SK-N-SH (cell line): ENCODE measurements around the gene SNPH. TPM values are rescaled to one million over a fixed set of nuclear protein-coding genes. Genes with fewer than 3 reads are reported as not detected.

Experiments
- CTCF ChIA-PET: fragments of 300-600, 350-600 bp; formaldehyde crosslinking; extraction: SDS; loops from one replicate; lab custom pipeline; 2021; lab: Yijun Ruan, JAX
- POLR2A ChIA-PET: fragments of 350-600 bp; sonication (Branson Sonifier 250); formaldehyde crosslinking; extraction: SDS; loops from one replicate; lab custom pipeline; 2020; ENCODE audit warnings: antibody characterized with exemption, inconsistent platforms; lab: Yijun Ruan, JAX
- DNase-seq: peaks from one replicate; pipeline ENCODE4 v3.0.0; 2012
- H2AFZ ChIP-seq: fragments of 200-600 bp; sonication (generic); 2 replicates; pipeline ENCODE4 v1.8.1; 2016; ENCODE audit warnings: antibody characterized with exemption, mild to moderate bottlenecking, low read depth
- H3F3A ChIP-seq: fragments of 200-600 bp; sonication (generic); replicated peaks from 2 replicates; pipeline ENCODE3; 2016; ENCODE audit warnings: antibody characterized with exemption, mild to moderate bottlenecking; ENCODE audit not compliant: insufficient read depth
- H3K27ac ChIP-seq, 2 experiments: fragments of 200-500 bp in 1 of 2; fragments of 200-600 bp in 1 of 2; sonication (Bioruptor generic) in 1 of 2; sonication (generic), shearing (Covaris generic) in 1 of 2; 2 replicates each; pipeline versions ENCODE4 v1.5.1 to v1.6.1; 2014 to 2016; ENCODE audit warnings: low read depth in 2 of 2, inconsistent platforms in 1 of 2, low read length in 1 of 2, mild to moderate bottlenecking in 1 of 2, mixed read lengths in 1 of 2
- H3K27me3 ChIP-seq: fragments of 200-600 bp; sonication (generic), shearing (Covaris generic); 2 replicates; pipeline ENCODE4 v1.6.1; 2016; ENCODE audit warnings: mixed run types; ENCODE audit not compliant: insufficient read depth
- H3K36me3 ChIP-seq, 2 experiments: fragments of 200-500 bp in 1 of 2; fragments of 200-600 bp in 1 of 2; sonication (Bioruptor generic) in 1 of 2; sonication (generic) in 1 of 2; replicated peaks in 1 of 2; 2 replicates each; pipeline versions ENCODE3 to v1.5.1; 2014 to 2016; ENCODE audit warnings: low read length in 1 of 2, mild to moderate bottlenecking in 1 of 2; ENCODE audit not compliant: insufficient read depth in 2 of 2, control insufficient read depth in 1 of 2
- H3K4me1 ChIP-seq, 2 experiments: fragments of 200-500 bp in 1 of 2; fragments of 200-600 bp in 1 of 2; sonication (Bioruptor generic) in 1 of 2; sonication (generic), shearing (Covaris generic) in 1 of 2; 2 replicates each; pipeline versions ENCODE4 v1.5.1 to v1.6.1; 2014 to 2016; ENCODE audit warnings: low read depth in 1 of 2, low read length in 1 of 2, mixed run types in 1 of 2; ENCODE audit not compliant: insufficient read depth in 2 of 2, control insufficient read depth in 1 of 2
- H3K4me2 ChIP-seq: fragments of 200-600 bp; sonication (generic), shearing (Covaris generic); 2 replicates; pipeline ENCODE4 v1.6.1; 2017; ENCODE audit warnings: mixed run types
- H3K4me3 ChIP-seq, 2 experiments: fragments of 200-500 bp in 1 of 2; fragments of 200-600 bp in 1 of 2; sonication (Bioruptor generic) in 1 of 2; sonication (generic), shearing (Covaris generic) in 1 of 2; 2 replicates each; pipeline versions ENCODE4 v1.5.1 to v1.8.1; 2014 to 2016; ENCODE audit warnings: low read depth in 2 of 2, inconsistent platforms in 1 of 2, low read length in 1 of 2, mild to moderate bottlenecking in 1 of 2, mixed read lengths in 1 of 2, moderate library complexity in 1 of 2
- H3K79me2 ChIP-seq: fragments of 200-600 bp; sonication (generic); 2 replicates; pipeline ENCODE4 v1.8.1; 2017; ENCODE audit warnings: mild to moderate bottlenecking; ENCODE audit not compliant: insufficient read depth
- H3K9ac ChIP-seq: fragments of 200-600 bp; sonication (generic); 2 replicates; pipeline ENCODE4 v1.6.1; 2017; ENCODE audit warnings: mixed run types
- H3K9me2 ChIP-seq: fragments of 200-600 bp; sonication (generic); 2 replicates; pipeline ENCODE4 v1.6.1; 2017; ENCODE audit warnings: mixed run types
- H3K9me3 ChIP-seq: fragments of 200-600 bp; sonication (generic); 2 replicates; pipeline ENCODE4 v1.6.1; 2017; ENCODE audit warnings: mixed run types, mild to moderate bottlenecking, moderate library complexity
- H4K20me1 ChIP-seq: fragments of 200-600 bp; sonication (generic); 2 replicates; pipeline ENCODE4 v1.6.1; 2017; ENCODE audit warnings: mild to moderate bottlenecking, mixed run types; ENCODE audit not compliant: insufficient read depth
- CHD2 ChIP-seq: fragments of 150-350 bp; IDR thresholded peaks from 2 replicates; pipeline ENCODE4 v1.6.1; 2018; ENCODE audit warnings: low read length; ENCODE audit not compliant: partially characterized antibody
- EZH2phosphoT487 ChIP-seq: fragments of 200-600 bp; sonication (generic); IDR thresholded peaks from 2 replicates; pipeline ENCODE4 v1.6.1; 2017; ENCODE audit warnings: low read depth, mixed run types, mild to moderate bottlenecking, antibody characterized with exemption, moderate library complexity, borderline replicate concordance
- IRF3 ChIP-seq: fragments of 150-350 bp; IDR thresholded peaks from 2 replicates; pipeline ENCODE4 v1.6.1; 2016; ENCODE audit warnings: mild to moderate bottlenecking, low read depth, low read length
- MAX ChIP-seq: IDR thresholded peaks from 2 replicates; pipeline ENCODE4 v1.4.0; 2012; ENCODE audit warnings: low read depth
- RCOR1 ChIP-seq: fragments of 150-350 bp; IDR thresholded peaks from 2 replicates; pipeline ENCODE4 v1.6.1; 2017; ENCODE audit warnings: antibody characterized with exemption, low read length
- RFX5 ChIP-seq: IDR thresholded peaks from 2 replicates; pipeline ENCODE4 v1.6.1; 2012; ENCODE audit warnings: mild to moderate bottlenecking, improper control_type of control experiment, low read length
- TEAD4 ChIP-seq: IDR thresholded peaks from 2 replicates; pipeline ENCODE4 v1.4.0; 2012; ENCODE audit warnings: mild to moderate bottlenecking, borderline replicate concordance; ENCODE audit not compliant: insufficient read depth
- YY1 ChIP-seq: IDR thresholded peaks from 2 replicates; pipeline ENCODE4 v1.4.0; 2012; ENCODE audit warnings: low read depth, mild to moderate bottlenecking
- WGBS: methylation state at CpG from one replicate; pipeline ENCODE4 v1.1.6; 2017; ENCODE audit warnings: low lambda C conversion rate; 5-methylcytosine and 5-hydroxymethylcytosine counted together
- polyA plus RNA-seq, 3 experiments: library from polyadenylated mRNA; depleted of rRNA; stranded (reverse); fragments of >200 nt; gene quantifications; 2 replicates each; pipeline ENCODE4 v1.2.3, GENCODE V29; 2012
- TF ChIP-seq, protein P1 (sequence below): IDR thresholded peaks from 2 replicates; pipeline ENCODE4 v1.6.1; 2012; ENCODE audit warnings: mild to moderate bottlenecking, low read depth, low read length, moderate library complexity

SNPH gene
- polyA plus RNA-seq, 1 of the 3 experiments (the other 2 are of a cell fraction), result 2.5 TPM

GRCh38 chr20:1265916-1266166 lies 253 bp upstream of the SNPH start:
- Histone ChIP-seq H3K4me3 (peak overlapping the region; percentile 81 to 84), H3K27ac (peak overlapping the region; percentile 47 to 62; a peak in 2 of 4 replicates), H3K79me2 (no peaks in the 10 kb centered on the region; the same call in 1 of the 2 replicates), H3K4me1 (peaks cover 4 to 15% of the 10 kb centered on the region in 2 experiments; a peak in 2 of 4 replicates), H3K4me2 (peak overlapping the region; percentile 95), H3K27me3 (no peaks in the 10 kb centered on the region), H3F3A (peaks cover 3% of the 10 kb centered on the region), H2AFZ (peak overlapping the region; percentile 85), H3K9ac (peak overlapping the region; percentile 57), H3K9me3 (0 out of 2 replicates have a peak, but pooled peaks cover 5% of the 10 kb centered on the region), H3K36me3 (peaks cover 0 to 4% of the 10 kb centered on the region in 2 experiments), H4K20me1 (no peaks in the 10 kb centered on the region), H3K9me2 (no peaks in the 10 kb centered on the region)
- POLR2A ChIA-PET, result no interaction called here
- DNase-seq, result no peak
- WGBS, result 8% methylated on average over 8 of the region's 10 CpGs
- peak; percentile 47; the same call in 1 of the 2 replicates for TF ChIP-seq RCOR1
- peak; percentile 55; the same call in 1 of the 2 replicates for TF ChIP-seq MAX
- TF ChIP-seq YY1, result no peak
- CTCF ChIA-PET, result interaction anchor here (0.9 to 1.8 kb wide), 5 partner anchors 9 to 17 kb away, joined by 3 to 7 read pairs (median 5); no protein-coding TSS in a partner anchor

DNA sequence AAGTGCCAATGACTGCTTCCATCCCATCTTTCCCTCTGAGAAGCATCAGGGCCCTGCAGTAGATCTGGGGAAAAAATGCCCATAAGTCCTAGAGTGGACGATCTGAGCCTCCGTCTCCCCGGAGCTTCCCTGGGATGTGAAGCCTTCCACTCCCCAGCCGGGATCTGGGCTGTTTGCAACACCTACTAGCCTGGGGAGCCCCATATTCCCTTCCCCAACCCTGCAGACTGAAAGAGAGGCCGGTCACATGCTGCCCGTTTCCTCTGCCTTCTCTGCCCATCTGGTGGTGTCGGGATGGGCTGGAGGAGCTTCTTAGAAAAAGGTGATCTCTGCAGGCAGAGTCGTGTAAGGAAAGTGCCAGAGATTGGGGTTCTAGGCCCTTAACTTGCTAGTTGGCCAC lies 1.1 kb downstream of the SNPH start:
- peak overlapping the region; percentile 57; the same call in 1 of the 2 replicates for H3K9ac ChIP-seq
- peaks cover 4 to 15% of the 10 kb centered on the region in 2 experiments; a peak in 2 of 4 replicates for H3K4me1 ChIP-seq
- POLR2A ChIA-PET, result no interaction called here
- CTCF ChIA-PET, result interaction anchor here (0.6 to 1.8 kb wide), 9 partner anchors 9 to 510 kb away, joined by 3 to 7 read pairs (median 3); no protein-coding TSS in a partner anchor
- DNase-seq, result no peak
- H3K4me2 ChIP-seq, result peak overlapping the region; percentile 95
- H3K79me2 ChIP-seq, result no peaks in the 10 kb centered on the region; the same call in 1 of the 2 replicates
- peak overlapping the region; percentile 81 to 84 for H3K4me3 ChIP-seq
- H4K20me1 ChIP-seq, result no peaks in the 10 kb centered on the region
- peaks cover 3% of the 10 kb centered on the region for H3F3A ChIP-seq
- H3K27me3 ChIP-seq, result no peaks in the 10 kb centered on the region
- 88% methylated on average over 8 of the region's 8 CpGs for WGBS
- no peak overlapping the region for H3K27ac ChIP-seq
- peaks cover 0 to 4% of the 10 kb centered on the region in 2 experiments for H3K36me3 ChIP-seq
- TF ChIP-seq IRF3, result no peak
- no peak for TF ChIP-seq RFX5
- TF ChIP-seq CHD2, result no peak
- no peak for TF ChIP-seq TEAD4
- TF ChIP-seq, protein P1, sequence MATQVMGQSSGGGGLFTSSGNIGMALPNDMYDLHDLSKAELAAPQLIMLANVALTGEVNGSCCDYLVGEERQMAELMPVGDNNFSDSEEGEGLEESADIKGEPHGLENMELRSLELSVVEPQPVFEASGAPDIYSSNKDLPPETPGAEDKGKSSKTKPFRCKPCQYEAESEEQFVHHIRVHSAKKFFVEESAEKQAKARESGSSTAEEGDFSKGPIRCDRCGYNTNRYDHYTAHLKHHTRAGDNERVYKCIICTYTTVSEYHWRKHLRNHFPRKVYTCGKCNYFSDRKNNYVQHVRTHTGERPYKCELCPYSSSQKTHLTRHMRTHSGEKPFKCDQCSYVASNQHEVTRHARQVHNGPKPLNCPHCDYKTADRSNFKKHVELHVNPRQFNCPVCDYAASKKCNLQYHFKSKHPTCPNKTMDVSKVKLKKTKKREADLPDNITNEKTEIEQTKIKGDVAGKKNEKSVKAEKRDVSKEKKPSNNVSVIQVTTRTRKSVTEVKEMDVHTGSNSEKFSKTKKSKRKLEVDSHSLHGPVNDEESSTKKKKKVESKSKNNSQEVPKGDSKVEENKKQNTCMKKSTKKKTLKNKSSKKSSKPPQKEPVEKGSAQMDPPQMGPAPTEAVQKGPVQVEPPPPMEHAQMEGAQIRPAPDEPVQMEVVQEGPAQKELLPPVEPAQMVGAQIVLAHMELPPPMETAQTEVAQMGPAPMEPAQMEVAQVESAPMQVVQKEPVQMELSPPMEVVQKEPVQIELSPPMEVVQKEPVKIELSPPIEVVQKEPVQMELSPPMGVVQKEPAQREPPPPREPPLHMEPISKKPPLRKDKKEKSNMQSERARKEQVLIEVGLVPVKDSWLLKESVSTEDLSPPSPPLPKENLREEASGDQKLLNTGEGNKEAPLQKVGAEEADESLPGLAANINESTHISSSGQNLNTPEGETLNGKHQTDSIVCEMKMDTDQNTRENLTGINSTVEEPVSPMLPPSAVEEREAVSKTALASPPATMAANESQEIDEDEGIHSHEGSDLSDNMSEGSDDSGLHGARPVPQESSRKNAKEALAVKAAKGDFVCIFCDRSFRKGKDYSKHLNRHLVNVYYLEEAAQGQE, result no peak
- TF ChIP-seq EZH2phosphoT487, result no peak
- no peak overlapping the region for H2AFZ ChIP-seq
- H3K9me3 ChIP-seq, result 0 out of 2 replicates have a peak, but pooled peaks cover 4% of the 10 kb centered on the region
- no peaks in the 10 kb centered on the region for H3K9me2 ChIP-seq
